Activated naive CD4-positive, alpha-beta T cell treated with anti-CD3 and anti-CD28 coated beads, Interleukin-2, amount 50 U/mL, for 16 hours (primary cell): Measurements from ENCODE around the gene USP4.

Experiments used
- DNase-seq: peaks from one replicate; pipeline ENCODE4 v3.0.0-alpha.2; 2020

The USP4 gene

DNA sequence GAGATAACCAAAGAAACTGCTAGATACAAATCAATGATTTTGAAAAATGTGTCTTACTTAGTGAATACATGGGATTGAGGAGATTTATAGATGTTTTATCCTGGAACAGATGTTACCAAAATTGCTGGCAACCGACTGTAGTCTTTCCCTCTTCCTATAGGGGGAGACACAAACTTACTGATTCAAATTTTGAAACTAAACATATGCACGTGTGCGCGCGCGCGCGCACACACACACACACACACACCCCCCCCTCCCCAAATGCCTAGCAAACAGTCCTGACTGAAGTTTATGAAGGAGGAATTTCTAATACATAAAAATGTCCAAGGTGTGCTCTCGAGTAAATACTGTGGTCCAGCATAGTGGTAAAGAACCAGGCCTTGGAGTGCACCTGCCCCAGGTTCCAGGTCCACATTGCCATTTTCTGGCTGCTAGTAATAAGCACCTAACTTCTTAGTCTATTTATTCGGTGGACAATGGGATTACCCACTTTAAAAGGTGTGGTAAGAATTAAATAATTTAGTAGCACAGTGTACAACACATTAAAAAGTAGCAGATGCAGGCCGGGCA is 44.3 kb downstream of the USP4 start:
- DNase-seq: peak; percentile 42

DNA sequence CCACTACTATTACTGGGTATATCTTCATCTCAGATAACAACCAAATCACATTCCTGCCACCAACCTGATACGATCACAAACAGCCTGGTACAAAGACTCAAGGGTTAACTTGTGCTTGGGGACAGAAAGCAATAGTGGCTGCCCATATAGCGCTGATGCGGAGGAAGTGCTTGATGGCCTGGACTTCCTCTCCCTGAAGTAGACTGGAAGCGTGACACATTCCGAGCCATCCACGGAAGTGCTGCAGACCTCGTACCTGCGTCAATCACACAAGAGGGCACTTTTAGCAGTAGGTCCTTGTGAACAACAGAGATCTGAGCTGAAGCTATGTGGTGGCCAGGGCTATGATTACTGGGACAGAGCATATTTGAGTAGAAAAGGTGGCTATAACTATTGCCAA is 45.5 kb downstream of the USP4 start:
- no peak for DNase-seq

DNA sequence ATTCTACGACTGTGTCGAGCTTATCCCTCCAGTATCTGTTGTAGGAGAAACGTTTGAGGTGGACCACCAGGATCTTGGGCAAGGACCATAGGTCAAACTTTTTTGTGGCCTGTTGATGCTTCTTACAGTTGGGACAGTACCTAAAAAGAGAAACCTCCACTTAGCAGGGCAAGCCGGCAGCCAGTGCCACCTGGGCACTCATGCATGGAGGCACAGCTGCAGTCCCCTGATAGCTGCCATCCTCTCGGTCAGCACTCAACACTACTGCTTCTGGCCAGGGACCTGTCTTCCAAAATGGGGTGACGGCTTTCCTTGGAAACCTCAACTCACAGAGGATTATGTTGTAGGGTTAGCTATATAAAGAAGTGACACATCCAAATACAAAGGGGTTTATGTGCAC is 55.9 kb downstream of the USP4 start:
- no peak for DNase-seq

DNA sequence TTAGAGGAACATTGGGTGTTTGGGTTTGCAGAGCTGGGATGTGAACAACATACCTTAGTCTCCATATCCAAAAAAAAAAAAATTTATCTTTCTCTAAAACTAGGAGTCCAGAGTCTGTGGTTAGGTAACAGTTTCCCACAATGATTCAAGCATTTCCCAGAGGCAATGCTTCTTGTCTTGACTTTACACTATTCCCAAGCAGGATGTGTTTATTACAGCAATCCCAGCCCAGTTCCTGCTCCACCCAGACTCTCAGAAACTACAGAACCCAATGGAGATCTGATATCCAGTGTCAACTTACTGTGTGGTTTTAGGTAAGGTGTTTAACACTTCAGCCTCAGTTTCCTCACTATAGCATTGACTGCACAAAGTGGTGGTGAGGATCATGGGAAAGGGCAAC is 60.5 kb downstream of the USP4 start:
- DNase-seq: no peak

DNA sequence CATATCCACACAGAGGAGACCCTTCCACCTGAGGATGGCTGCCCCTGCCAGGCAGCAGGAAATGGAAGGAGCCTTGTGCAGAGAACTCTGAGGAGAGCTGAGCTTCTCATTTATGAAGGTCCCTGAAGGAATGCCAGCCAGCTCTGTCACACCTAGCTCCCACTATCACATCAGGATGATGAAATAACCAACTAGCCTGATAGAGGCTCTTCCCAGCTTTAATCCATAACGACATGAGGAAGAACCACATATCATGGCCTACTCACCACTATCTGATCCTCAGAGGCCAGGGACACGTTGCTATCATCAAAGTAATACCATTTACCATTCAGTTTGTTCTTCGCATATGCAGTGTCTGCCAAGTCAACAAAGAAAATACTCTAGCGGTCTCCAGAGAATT is 61.3 kb downstream of the USP4 start:
- DNase-seq: no peak

DNA sequence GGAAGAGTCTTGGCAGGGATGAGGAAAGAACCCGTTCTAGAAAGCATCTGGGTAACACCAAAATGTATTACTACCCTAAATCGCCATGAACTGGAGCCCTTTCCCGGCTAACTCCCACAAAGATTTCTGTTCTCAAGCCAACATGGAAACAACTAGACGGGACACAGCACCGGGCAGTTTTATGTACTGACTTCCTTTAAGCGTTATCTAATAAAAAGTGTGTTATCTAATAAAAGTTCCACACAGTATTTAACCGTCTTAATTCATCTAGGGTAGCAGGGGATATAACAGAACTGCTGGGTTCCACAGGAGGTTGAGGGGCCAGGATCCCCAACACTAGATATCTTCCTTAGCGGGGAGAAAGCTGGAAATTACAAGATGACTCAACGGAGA is 62.5 kb downstream of the USP4 start:
- no peak for DNase-seq

DNA sequence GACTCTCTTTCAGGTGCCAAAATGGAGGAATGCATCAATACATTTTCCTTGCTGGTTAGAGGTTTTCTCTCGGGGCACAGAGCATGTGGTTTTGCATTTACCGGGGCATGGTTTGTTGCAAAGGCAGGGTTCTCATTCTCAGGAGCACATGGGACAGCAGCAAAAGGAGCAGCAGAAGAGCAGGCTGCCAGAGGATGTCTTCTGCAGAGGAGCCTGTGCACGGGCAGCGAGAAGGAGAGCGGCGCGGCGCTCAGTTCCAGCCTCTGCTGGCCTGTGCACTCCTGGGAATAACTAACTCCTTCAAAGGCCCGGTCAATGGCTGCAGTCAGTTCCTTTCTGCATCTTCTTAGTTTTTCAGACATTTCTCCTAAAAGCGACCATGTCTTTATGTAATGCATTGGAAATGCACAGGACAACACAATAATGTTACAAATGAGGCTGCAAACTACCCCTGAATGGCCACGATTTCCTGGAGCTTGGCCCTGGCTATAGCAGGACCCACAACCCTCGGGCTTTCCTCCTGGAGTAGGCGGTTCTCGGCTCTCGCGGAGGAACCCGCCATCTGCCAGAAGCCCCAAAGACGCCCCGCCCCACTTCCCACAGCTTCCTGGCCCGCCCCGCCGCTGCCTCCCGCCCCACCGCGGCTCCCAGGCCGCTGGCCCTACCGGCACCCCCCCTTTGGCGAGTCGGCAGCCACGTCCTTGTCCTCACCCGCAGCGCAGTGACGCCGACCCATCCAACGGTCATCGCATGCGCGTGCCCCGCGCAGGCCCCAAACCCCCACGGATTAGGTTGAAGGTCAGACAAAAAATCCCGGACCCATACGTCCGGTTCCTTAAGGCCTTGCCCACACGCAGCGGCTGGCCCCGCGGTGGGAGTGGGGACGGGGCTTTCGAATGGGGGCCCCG is 63.1 kb downstream of the USP4 start, which contains the start of gene C3orf62:
C3orf62 (minus strand) TSS at position 758 of the 908 bp plus-strand sequence; CDS start at position 398, 360 bp downstream.
- peak; percentile 72 for DNase-seq

DNA sequence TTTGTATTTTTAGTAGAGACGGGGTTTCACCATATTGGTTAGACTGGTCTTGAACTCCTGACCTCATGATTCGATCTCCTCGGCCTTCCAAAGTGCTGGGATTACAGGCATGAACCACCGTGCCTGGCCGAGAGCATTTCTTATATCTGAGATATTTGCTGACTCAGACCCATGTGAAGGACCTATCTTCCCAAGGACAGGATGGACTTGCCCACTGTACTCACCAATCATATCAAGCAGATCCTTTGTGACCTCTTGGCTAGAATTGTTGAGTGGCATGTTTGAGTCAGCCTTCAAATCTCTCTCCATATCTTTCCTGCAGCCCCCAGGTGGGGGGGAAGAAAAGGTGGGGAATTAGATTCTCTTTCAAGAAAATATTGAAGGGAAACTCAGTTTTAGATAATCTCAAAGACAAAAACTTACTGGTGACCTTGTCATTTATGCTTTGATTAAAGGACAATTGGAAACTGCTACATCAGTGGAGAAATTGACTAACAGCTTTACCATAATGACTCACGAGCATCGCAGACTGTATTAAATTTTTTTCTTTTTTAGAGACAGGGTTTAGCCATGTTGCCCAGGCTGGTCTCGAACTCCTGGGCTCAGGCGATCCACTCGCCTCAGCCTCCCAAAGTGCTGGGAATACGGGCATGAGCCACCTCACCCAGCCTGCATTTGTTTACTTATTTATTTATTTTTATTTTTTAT is 65.9 kb downstream of the USP4 start:
- no peak for DNase-seq

DNA sequence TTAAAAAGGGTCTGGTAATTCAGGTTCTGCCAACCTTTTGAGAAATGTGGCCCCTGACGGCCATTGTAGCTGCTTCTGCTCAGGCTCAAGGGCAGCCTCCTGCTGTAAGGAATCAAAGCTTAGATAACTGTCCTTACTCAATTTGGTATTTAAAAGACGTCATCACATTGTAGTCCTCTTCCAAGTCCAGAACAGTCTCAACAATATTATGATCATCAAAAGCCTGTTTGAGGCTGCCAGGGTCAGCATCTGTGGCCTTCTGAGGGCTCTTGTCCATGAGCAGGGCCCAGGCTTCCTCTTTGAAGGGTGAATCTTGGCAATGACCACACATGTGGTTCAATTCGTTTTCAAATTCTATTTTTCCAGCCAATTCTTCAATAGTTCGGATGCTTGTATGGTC is 68.8 kb downstream of the USP4 start:
- DNase-seq: no peak

DNA sequence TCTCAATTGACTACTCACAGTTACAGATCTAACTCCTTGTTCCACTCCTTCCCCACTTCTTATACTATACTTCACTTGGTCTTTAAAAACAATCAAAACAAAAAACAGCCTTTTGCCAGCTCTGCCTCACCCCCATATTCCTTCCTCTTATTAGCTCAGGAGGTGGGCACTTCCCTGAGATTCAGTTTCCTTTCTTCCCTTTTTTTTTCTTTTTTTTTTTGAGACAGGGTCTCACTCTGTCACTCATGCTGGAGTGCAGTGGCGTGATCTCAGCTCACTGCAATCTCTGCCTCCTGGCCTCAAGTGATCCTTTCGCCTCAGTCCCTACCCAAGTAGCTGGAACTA is 69.7 kb downstream of the USP4 start:
- DNase-seq: no peak

DNA sequence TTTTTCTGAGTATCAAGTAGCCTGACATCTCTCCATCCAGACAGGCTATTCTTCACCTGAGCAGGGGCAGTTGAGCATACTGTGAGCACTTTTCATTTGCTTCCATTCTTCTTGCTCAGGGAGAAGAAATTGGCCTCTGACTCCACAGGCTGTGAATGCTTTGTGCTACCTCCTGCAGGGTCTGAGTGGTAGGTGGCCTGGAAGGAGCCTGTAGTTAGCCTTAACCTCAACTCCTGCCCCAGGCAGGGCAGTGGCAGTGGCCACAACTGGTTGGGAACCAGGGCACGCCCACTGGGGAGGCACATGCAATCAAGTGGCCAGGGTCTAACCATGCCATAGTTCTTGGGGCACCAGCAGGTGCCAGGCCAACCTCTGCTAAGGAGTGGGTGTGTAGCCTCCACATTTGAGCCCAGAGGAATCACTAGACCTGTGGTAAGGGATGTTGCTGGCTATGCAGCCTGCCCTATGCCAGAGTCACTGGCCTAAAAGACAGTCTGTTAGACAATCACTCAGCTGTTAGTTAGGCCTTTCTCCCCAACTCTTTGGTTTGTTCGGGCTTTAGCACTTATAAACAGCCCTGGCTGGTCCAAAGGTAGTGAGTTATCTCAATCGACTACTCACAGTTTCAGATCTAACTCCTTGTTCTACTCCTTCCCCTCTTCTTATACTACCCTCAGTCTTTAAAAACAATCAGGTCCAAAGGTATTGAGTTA is 70.3 kb downstream of the USP4 start:
- DNase-seq: no peak

DNA sequence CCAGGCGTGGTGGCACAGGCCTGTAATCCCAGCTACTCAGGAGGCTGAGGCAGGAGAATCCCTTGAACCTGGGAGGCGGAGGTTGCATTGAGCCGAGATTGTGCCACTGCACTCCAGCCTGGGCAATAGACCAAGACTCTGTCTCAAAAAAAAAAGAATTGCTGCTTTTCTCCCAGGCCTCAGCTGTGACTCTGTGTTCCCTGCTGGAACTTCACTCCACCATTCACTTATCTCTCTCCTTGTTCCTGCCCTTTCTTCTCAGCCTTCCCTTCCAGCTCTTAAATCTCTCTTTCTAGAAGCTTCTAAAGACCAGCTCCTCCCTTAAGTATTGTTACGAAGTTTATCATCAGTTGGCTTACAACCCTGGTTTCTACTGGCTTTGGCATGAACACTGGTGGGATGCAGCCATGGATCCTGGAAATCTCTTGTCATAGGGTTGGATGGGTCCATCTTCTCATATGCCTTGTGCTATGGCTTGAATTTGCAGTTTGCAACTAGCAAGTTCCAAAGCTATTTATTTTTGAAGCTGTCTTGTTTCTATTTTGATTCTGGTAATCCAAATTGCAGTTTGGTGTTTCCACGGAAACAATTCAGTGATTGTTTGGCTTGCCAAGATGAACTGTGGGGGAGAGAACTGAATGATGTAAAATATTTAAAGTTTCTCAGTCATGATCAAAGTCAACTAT is 73.3 kb downstream of the USP4 start:
- DNase-seq: no peak

DNA sequence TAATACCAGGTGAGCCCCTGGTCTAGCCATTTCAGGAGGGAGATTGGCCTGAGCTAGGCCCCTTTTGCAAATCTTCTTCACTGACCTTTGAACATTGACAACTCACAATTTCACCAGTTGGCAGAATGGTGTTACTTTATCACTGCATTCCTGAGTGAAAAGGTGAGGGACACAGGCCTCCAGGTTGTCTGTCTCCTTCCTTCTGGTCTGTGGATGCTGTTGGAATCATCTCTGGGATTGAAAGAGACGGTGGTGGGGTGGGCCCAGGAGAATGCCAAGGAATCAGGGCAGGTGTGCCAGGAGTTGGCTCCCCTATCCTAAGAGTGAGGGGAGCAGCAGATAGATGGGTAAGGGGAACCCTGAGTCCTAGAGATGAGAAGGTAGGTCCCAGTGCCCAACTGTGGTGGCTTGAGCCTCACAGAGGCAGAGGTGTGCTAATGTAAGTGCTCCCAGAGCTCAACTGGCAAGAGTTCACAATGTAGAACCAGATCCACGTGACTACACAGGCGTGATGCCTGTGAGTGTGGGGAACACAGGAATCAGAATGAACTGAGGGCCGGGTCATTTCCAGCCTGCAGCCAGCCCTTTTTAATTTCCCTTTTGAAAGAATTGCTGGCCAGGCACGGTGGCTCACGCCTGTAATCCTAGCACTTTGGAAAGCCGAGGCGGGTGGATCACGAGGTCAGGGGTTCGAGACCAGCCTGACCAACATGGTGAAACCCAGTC is 74.0 kb downstream of the USP4 start:
- DNase-seq: no peak

DNA sequence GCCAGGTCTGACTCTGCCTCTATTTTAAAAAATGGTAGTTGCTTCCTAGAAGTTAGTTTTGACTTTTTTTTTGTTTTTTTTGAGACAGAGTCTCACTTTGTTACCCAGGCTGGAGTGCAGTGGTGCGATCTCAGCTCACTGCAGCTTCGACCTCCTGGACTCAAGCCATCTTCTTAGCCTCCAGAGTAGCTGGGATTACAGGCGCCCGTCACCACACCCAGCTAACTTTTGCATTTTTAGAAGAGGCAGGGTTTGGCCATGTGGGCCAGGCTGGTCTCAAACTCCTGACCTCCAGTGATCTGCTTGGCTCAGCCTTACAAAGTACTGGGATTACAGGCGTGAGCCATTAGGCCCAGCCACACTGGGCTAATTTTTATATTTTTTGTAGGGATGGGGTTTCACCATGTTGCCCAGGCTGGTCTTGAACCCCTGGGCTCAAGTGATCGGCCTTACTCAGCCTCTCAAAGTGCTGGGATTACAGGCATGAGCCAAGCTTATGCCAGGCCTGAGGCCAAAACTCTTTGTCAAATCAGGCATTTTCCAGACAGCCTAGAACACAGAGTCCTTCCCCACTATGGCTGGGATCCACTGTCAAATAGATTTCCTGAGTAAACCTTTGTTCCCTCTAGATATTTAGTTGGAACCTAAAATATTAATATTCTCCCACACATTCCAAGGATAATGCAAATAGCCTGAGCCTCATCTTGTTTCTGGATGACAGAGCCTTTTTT is 76.5 kb downstream of the USP4 start:
- no peak for DNase-seq

DNA sequence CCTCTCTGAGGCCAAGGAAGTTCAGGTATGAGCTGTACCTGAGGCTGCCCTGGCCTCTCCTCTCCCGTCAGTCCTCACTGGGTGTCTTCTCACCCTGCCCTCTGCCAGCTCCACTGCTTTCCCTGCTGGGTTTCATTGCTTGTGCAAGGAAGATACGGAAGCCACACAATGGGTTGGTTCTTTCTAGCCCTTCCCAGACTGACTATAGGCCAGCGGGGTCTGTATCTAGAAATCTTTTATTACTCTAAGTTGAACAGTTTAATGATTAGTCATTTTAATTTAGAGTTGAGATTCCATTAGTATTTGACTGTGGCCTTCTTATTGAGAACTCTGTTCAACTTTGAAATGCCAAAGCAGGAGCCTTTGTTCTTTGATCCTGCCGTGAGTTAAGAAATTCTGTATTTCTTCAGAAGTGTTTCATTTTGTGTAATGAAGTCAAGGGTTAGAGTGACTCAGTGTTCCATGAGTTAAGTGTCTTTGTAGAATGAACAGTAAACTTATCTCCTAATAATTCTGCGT is 79.0 kb downstream of the USP4 start:
- DNase-seq: no peak

DNA sequence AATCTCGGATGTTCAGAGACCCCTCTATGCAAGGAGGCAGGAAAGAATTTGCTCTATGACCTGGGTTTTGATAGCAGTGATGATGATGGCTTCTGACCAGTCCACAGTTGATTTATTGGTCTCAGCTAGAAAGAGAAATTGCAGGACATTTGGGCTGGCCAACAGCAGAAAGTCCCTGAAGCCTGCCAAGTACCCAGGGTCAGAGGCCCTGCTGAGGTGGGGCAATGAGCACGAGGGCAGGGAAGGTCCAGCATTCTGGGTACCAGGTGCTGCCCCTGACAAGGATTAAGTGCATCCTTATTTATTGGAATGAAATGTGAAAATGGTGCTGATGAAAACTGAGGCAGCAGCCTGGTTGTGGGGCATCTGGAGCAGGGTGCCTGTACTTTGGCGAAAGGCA is 82.7 kb downstream of the USP4 start:
- no peak for DNase-seq

DNA sequence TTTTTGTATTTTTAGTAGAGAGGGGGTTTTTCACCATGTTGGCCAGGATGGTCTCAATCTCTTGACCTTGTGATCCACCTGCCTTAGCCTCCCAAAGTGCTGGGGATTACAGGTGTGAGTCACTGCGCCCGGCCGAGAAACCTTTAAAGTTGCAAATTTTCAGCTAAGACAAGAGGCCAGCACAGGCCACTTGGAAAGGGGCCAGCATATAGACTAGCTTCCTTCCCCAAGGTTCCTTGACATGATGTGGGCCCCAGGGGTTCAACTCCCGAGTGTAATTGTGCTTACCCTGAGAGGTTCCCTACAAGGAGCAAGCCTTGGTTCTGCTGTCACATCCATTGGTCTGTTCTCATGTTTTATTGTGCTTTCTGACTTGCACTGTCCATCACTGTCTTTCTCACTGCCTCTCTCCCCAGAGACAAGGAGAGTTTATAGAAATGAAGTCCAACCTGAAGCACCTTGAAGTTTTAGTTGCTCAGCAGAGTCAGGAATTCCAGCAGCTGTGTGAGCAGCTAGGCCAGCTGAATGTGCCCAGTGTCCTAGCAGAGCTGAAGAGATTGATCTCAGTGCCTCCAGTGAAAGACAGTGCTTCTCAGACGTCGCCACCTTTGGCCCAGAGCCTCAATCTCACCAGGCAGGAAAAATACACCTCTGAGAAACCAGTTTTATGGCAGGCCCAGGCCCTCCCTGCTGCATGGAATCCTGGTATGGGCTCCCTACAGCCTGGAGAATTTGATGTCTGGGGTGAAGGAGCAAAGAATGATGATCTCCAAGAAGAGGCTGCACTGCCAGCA is 83.9 kb downstream of the USP4 start:
- DNase-seq: no peak

DNA sequence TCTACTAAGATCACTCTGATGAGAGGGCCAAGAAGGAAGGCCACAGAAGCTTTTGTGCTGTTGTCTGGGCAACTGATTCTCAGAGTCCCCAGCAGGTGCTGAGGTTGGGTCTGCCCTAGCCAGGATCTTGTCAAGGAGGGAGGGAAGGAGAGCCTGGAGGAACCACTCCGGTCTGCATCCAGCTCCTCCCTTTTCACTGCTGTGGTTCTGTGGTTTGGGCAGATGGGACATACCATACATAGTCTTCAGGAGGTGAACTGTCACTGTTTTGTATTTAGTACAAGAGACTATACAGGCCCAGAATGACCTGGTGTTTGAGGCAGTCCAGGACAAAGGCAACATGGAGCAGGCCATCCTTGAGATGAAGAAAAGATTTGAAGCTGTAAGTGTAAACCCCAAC is 84.7 kb downstream of the USP4 start:
- no peak for DNase-seq

DNA sequence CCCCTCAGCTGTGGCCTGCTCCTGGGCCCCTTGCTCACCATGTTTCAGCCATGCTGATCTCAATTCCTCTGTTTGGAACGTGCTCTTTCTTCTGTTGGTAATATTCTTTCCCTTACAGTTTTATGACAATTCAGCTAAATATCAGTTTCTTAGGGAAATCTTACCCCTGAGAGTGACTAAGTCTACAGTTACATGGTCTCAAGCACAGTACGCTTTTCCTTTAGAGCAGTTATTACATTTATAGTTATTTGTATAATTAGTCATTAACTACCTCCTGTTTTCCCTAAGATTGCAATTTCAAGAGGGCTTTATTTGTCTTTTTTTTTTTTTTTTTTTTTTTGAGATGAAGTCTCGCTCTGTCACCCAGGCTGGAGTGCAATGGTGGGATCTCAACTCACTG is 86.3 kb downstream of the USP4 start:
- DNase-seq: no peak

DNA sequence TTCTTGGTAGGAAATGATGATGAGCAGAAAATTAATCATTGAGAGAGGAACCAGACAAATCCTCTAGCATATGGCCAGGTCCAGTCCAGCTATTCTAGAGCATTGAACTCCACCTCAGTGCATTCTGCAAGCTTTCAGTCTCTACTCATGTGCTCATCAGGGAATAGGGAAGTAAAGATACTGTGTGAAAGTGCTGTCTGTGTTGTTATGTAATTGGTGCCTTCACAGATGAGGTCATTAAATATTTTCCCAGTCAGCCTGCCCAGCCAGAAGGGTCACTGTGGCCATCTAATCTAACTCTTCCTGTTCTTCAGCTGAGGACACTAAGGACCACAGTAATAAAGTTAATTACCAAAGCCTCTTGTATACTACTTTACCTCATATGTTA is 91.0 kb downstream of the USP4 start:
- no peak for DNase-seq
